Myocyte (in vitro differentiated cells): ENCODE measurements around the gene RHBDL2. TPM values are rescaled to one million over a fixed set of nuclear protein-coding genes. Genes with fewer than 3 reads are reported as not detected.

ENCODE experiments used
- total RNA-seq: library from RNA; depleted of rRNA; stranded (reverse); fragments of >200 nt; gene quantifications from 2 replicates; pipeline ENCODE4 v1.2.3, GENCODE V29; 2014

Gene RHBDL2
- total RNA-seq, 1 donor from 2014 or later = 0.16 TPM

Other genes starting within 250 kb of the RHBDL2 start
- 15.0 and 22.3 TPM in 2 replicates for gene RRAGC, start 82.1 kb downstream of the RHBDL2 start, total RNA-seq
- 23.8 and 32.9 TPM in 2 replicates for gene MYCBP, start 68.5 kb downstream of the RHBDL2 start, total RNA-seq
- gene GJA9, start 60.2 kb downstream of the RHBDL2 start, total RNA-seq = not detected in 2 replicates
- 41.7 and 45.9 TPM in 2 replicates for gene AKIRIN1, start 49.4 kb upstream of the RHBDL2 start, total RNA-seq
- gene NDUFS5, start 84.5 kb upstream of the RHBDL2 start, total RNA-seq = 151 and 217 TPM in 2 replicates